NB4 (cell line): Measurements from ENCODE around the gene ZNF653.
"Not testable (repeated sequence)": the region's sequence is repeated elsewhere in the genome, so short reads cannot be mapped to it uniquely, and the experiment has no call there.

Source experiments
- DNase-seq: peaks from one replicate; pipeline ENCODE4 v3.0.0; 2010; ENCODE audit warnings: low read depth
- H3K4me3 ChIP-seq: one replicate; pipeline ENCODE4 v1.5.1; 2011; ENCODE audit warnings: mild to moderate bottlenecking, low read depth, low read length, moderate library complexity
- MYC ChIP-seq: IDR thresholded peaks from 2 replicates; pipeline ENCODE4 v1.6.1; 2011; ENCODE audit warnings: low read depth, low read length
- POLR2A ChIP-seq: IDR thresholded peaks from 2 replicates; pipeline ENCODE4 v1.6.1; 2011; ENCODE audit warnings: mild to moderate bottlenecking; ENCODE audit not compliant: insufficient read length; ENCODE audit errors: extremely low read depth
- TF ChIP-seq, protein P1 (sequence below): IDR thresholded peaks from one replicate; pipeline ENCODE4 v1.5.1; 2012; ENCODE audit warnings: low read depth, low read length
- TF ChIP-seq, protein P2 (sequence below): IDR thresholded peaks from 2 replicates; pipeline ENCODE4 v1.6.1; 2011; ENCODE audit warnings: low read depth, low read length

Gene ZNF653

DNA sequence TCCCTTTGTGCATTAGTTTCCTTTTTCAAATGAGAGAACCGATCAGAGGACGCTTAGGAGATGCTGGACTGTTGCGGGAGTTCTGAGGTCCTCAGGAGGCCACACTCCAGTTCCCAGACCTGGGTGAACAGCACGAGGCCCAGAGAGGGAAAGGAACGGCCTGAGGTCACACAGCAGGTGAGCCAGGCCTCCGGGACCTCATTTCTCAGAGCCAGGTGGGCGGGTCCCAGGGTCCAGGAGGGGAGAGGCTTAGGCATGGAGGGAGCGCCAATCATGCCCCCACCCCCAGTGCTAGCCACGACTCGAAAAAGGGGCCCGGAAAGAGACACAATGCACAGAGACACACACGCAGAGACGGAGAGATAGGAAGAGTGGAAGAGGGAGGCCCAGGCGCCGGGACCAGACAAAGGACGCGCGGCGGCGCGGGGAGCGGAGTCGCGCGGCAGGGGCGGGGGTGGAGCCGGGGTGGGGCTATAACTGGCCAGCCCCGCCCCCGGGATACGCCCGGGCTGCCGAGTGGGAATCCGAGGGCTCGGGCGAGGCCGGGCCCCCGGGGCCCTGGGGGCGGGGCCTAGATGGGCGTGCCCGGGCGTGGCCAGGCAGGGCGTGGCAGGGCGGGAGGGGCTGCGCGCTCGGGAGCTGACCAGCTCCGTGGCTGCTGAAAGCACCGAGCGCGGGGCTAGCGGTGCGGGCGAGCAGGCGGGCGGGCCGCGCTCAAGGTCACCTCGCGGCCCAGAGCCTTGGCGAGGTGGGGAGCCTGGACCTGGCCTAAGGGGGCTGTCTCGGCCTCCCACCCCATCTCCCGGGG, 26.3 kb downstream of the ZNF653 start:
- TF ChIP-seq, protein P1, sequence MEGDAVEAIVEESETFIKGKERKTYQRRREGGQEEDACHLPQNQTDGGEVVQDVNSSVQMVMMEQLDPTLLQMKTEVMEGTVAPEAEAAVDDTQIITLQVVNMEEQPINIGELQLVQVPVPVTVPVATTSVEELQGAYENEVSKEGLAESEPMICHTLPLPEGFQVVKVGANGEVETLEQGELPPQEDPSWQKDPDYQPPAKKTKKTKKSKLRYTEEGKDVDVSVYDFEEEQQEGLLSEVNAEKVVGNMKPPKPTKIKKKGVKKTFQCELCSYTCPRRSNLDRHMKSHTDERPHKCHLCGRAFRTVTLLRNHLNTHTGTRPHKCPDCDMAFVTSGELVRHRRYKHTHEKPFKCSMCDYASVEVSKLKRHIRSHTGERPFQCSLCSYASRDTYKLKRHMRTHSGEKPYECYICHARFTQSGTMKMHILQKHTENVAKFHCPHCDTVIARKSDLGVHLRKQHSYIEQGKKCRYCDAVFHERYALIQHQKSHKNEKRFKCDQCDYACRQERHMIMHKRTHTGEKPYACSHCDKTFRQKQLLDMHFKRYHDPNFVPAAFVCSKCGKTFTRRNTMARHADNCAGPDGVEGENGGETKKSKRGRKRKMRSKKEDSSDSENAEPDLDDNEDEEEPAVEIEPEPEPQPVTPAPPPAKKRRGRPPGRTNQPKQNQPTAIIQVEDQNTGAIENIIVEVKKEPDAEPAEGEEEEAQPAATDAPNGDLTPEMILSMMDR: no peak
- TF ChIP-seq POLR2A: no peak
- TF ChIP-seq, protein P2, sequence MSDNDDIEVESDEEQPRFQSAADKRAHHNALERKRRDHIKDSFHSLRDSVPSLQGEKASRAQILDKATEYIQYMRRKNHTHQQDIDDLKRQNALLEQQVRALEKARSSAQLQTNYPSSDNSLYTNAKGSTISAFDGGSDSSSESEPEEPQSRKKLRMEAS: no peak
- no peak for TF ChIP-seq MYC
- no peak overlapping the region for H3K4me3 ChIP-seq
- no peak for DNase-seq

DNA sequence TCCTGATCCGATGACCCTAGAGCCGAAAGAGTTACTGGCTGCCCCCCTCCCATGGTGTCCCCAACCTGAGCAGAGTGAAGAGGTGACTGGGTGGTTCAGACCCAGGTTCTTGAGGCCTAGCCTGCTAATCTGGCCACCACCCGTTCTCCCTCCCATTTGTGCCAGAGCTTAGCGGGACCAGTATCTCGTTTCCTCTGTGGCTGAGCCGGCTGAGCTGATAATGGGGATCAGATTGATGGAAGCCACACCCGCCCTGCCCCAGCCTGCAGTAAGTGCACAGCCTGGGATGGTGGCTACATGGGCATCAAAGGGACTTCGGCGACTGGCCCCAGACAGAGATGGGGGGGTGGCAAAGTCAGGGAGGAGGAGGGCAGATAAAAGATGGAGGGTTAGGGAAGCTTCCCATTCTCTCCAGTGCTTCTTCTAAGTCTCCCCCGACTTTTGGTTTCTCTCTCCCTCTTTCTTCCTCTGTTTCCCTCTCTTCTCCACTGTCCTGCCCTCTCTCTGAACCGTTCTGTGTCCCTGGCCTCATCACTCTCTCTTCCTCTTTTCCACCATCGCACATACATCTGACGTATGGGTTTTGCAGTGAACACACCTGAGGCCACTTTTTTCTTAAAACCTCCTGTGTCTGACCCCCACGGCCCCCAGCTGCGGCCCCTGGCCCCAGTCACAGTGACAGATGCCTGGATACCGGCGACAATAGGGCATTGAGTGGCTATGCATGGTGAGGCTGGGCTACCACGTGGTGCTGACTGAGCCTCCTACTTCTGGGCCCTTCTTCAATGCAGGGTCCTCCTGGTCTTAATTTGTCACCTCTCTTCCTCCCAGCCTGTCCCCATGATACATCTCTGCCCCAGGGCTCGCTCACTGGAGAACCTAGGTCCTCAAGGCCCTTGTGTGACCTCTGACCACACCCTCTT, 27.2 kb downstream of the ZNF653 start:
- no peak overlapping the region for H3K4me3 ChIP-seq
- no peak for DNase-seq
- TF ChIP-seq MYC (no peak), POLR2A (no peak)
- TF ChIP-seq, protein P2: no peak
- TF ChIP-seq, protein P1: no peak

DNA sequence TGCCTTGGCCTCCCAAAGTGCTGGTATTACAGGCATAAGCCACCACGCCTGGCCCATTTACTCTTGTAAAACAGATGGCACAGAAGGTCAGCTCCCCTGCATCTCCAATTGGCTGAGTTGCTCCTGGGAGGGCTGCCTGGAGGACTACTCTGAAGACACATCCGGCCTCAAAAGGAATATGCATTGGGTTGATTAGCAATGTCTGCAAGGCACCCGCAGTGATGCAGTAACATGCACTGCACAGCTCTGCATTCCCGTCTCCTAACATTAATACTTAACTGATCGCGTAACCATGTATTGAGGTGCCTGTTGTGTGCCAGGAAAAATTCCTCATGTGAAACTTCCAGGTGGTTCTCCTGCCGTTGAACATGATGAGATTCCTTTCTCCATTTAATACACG, 29.8 kb downstream of the ZNF653 start:
- TF ChIP-seq MYC (no peak), POLR2A (no peak)
- TF ChIP-seq, protein P1: no peak
- TF ChIP-seq, protein P2: no peak
- no peak overlapping the region for H3K4me3 ChIP-seq
- no peak for DNase-seq

DNA sequence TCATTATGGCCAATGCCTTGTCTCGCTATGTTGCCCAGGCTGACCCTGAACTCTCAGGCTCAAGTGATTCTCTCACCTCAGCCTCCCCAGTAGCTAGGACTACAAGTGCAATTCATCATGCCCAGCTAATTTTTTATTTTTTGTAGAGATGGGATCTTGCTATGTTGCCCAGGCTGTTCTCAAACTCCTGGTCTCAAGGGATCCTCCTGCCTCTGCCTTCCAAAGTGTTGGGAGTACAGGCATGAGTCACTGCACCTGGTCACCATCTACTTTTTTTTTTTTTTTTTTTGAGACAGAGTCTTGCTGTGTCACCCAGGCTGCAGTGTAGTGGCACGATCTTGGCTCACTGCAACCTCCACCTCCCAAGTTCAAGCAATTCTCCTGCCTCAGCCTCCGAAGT, 30.3 kb downstream of the ZNF653 start:
- H3K4me3 ChIP-seq, DNase-seq: not testable (repeated sequence)

DNA sequence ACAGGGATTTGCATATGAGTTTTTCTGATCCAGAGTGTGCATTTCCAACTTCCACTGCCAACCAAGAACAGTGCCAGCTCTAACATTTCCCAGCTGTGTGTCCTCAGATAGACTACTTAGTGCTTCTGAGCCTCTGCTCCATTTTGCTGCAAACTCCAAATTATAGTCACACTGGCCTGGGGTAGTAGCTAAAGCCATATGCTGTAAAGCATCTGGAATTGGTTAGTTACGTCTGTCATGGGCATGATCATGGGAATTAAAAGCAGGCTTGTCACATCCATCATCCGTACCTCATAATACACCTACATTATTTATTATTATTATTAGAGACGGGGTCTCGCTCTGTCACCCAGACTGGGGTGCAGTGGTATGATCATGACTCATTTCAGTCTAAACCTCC, 31.9 kb downstream of the ZNF653 start:
- TF ChIP-seq, protein P1: no peak
- no peak for TF ChIP-seq MYC
- no peak for TF ChIP-seq POLR2A
- TF ChIP-seq, protein P2: no peak
- no peak for DNase-seq
- no peak overlapping the region for H3K4me3 ChIP-seq

DNA sequence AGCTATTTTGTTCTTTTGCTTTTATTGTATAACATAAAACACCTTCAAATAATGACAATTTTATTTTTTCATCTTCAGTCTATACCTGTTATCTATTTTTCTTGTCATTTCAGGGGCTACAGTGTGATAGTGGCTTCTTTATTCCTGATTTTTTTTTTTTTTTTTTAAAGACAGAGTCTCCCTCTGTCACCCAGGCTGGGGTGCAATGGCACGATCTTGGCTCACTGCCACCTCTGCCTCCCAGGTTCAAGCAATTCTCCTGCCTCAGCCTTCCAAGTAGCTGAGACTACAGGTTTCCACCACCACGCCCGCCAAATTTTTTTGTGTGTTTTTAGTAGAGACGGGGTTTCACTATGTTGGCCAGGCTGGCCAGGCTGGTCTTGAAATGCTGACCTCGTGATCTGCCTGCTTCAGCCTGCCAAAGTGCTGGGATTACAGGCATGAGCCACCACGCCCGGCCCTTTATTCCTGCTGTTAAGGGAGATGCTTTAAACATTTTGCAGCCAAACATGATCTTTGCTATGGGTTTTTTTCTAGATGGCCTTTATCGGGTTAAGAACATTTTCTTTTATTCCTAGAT, 37.3 kb downstream of the ZNF653 start:
- not testable (repeated sequence) for H3K4me3 ChIP-seq, DNase-seq
